GM13976 (cell line): Measurements from ENCODE around the gene CRYGS.

Source experiments
- DNase-seq: peaks from one replicate; pipeline ENCODE4 v3.0.0; 2012; ENCODE audit warnings: low spot score
- in situ Hi-C: fragments of 300-500 bp; cut with MboI; formaldehyde crosslinking; loops from one replicate; pipeline ENCODE4 v1.12.0; 2022; ENCODE audit warnings: low sequenced_read_pairs, mixed read lengths, inconsistent platforms; ENCODE audit not compliant: unreplicated experiment
- TF ChIP-seq, protein P1 (sequence below): IDR thresholded peaks from 2 replicates; pipeline ENCODE4 v1.5.1; 2012; ENCODE audit warnings: borderline replicate concordance, mild to moderate bottlenecking; ENCODE audit not compliant: insufficient read depth; ENCODE audit errors: extremely low read depth, missing control alignments, control extremely low read depth

CRYGS gene

GRCh38 chr3:186513386-186513785 is 30.8 kb downstream of the CRYGS start:
- TF ChIP-seq, protein P1, sequence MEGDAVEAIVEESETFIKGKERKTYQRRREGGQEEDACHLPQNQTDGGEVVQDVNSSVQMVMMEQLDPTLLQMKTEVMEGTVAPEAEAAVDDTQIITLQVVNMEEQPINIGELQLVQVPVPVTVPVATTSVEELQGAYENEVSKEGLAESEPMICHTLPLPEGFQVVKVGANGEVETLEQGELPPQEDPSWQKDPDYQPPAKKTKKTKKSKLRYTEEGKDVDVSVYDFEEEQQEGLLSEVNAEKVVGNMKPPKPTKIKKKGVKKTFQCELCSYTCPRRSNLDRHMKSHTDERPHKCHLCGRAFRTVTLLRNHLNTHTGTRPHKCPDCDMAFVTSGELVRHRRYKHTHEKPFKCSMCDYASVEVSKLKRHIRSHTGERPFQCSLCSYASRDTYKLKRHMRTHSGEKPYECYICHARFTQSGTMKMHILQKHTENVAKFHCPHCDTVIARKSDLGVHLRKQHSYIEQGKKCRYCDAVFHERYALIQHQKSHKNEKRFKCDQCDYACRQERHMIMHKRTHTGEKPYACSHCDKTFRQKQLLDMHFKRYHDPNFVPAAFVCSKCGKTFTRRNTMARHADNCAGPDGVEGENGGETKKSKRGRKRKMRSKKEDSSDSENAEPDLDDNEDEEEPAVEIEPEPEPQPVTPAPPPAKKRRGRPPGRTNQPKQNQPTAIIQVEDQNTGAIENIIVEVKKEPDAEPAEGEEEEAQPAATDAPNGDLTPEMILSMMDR: no peak
- in situ Hi-C loops: no loop called here
- no peak for DNase-seq

- DNase-seq: no peak
- in situ Hi-C loops: no loop called here
- TF ChIP-seq, protein P1: no peak
These were observed 31.4 kb downstream of the CRYGS start for GRCh38 chr3:186512570-186513302.

DNA sequence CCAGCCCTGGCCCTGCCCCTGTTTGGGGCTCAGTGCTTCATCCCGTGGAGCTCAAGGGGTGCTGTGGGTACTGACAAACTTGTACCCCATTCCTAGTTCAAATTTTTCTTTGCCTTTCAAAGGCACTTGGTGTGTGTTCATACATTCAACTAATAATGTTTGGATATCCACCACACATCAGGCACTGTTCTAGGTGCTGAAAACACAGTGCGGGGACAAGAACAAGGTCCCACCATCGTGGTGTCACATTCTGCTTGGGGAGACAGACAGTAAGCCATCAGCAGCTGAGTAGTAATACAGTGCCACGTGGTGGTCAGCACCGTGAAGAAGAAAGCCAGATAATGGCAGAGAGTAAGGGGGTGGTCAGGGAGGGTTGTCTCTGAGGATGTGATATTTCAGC is 32.5 kb downstream of the CRYGS start:
- TF ChIP-seq, protein P1: no peak
- in situ Hi-C loops: no loop called here
- DNase-seq: no peak

GRCh38 chr3:186511245-186511644 is 32.9 kb downstream of the CRYGS start:
- TF ChIP-seq, protein P1: no peak
- DNase-seq: peak; percentile 57
- in situ Hi-C loops: no loop called here

GRCh38 chr3:186510374-186511079 is 33.7 kb downstream of the CRYGS start:
- TF ChIP-seq, protein P1: peak; percentile 10
- in situ Hi-C loops: no loop called here
- DNase-seq: peak; percentile 38

GRCh38 chr3:186509423-186509822 is 34.8 kb downstream of the CRYGS start:
- in situ Hi-C loops: no loop called here
- no peak for DNase-seq
- TF ChIP-seq, protein P1: no peak
